Natural killer cell (primary cell): ENCODE results near the gene TMEM119. TPM values are rescaled to one million over a fixed set of nuclear protein-coding genes. Genes with fewer than 3 reads are reported as not detected.
A peak's percentile ranks its signal among the peaks of the same experiment; 100 is the strongest.

Experiments used
- ATAC-seq, 3 donors: fragments of 150-1000 bp in 2 of 3; fragments of 200-7000 bp in 1 of 3; cut with Tn5 transposase; 1 replicate in 1 of 3; 2 replicates in 2 of 3; pipeline ENCODE4 v1.10.0; 2021; ENCODE audit warnings: mild to moderate bottlenecking in 2 of 3, moderate library complexity in 2 of 3
- DNase-seq, 2 donors: peaks; one replicate each; pipeline versions ENCODE4 v3.0.0 to v3.0.0-alpha.2; 2013 to 2021; ENCODE audit warnings: mixed read lengths in 1 of 2
- H3K27ac ChIP-seq: one replicate; pipeline ENCODE4 v1.5.1; 2013; ENCODE audit warnings: mild to moderate bottlenecking, low read length
- H3K27me3 ChIP-seq: one replicate; pipeline ENCODE4 v1.6.1; 2013; ENCODE audit warnings: low read length; ENCODE audit not compliant: control insufficient read depth, insufficient read depth
- H3K36me3 ChIP-seq: one replicate; pipeline ENCODE4 v1.6.1; 2013; ENCODE audit warnings: low read length; ENCODE audit not compliant: control insufficient read depth, insufficient read depth
- H3K4me1 ChIP-seq: one replicate; pipeline ENCODE4 v1.6.1; 2013; ENCODE audit warnings: low read length; ENCODE audit not compliant: control insufficient read depth, insufficient read depth
- H3K4me3 ChIP-seq: one replicate; pipeline ENCODE4 v1.5.1; 2013; ENCODE audit warnings: low read length
- H3K9me3 ChIP-seq: one replicate; pipeline ENCODE4 v1.6.1; 2013; ENCODE audit warnings: low read length; ENCODE audit not compliant: control insufficient read depth, insufficient read depth
- H3K27ac Mint-ChIP-seq, 2 donors: one replicate each; pipeline ENCODE4 v1.8.0; 2022; ENCODE audit warnings: mild to moderate bottlenecking in 2 of 2, mixed read lengths in 2 of 2, moderate library complexity in 1 of 2
- H3K27me3 Mint-ChIP-seq, 2 donors: one replicate each; pipeline ENCODE4 v1.8.0; 2022; ENCODE audit warnings: low read depth in 2 of 2, mixed read lengths in 2 of 2
- H3K36me3 Mint-ChIP-seq: one replicate; pipeline ENCODE4 v1.8.0; 2022; ENCODE audit warnings: mixed read lengths
- H3K4me1 Mint-ChIP-seq, 2 donors: one replicate each; pipeline ENCODE4 v1.8.0; 2022; ENCODE audit warnings: mixed read lengths in 2 of 2
- H3K4me3 Mint-ChIP-seq: one replicate; pipeline ENCODE4 v1.8.0; 2022; ENCODE audit warnings: mild to moderate bottlenecking, moderate library complexity, mixed read lengths
- H3K9me3 Mint-ChIP-seq, 2 donors: one replicate each; pipeline ENCODE4 v1.8.0; 2022; ENCODE audit warnings: mixed read lengths in 2 of 2
- CTCF ChIP-seq: fragments of 200-600 bp; IDR thresholded peaks from one replicate; pipeline ENCODE4 v1.8.0; 2022; ENCODE audit warnings: antibody characterized with exemption
- WGBS: methylation state at CpG from one replicate; pipeline ENCODE4 v1.1.7; 2013; ENCODE audit warnings: missing lambda C conversion rate; ENCODE audit not compliant: insufficient coverage; 5-methylcytosine and 5-hydroxymethylcytosine counted together
- intact Hi-C: fragments of 100-400 bp; cut with micrococcal nuclease; formaldehyde crosslinking; loops from one replicate; pipeline ENCODE4 v1.14.2; 2022
- total RNA-seq, 4 donors: library from RNA; stranded (reverse); fragments of 120-200 nt in 1 of 4; gene quantifications; one replicate each; pipeline versions ENCODE4 v1.2.3 to v1.2.4, GENCODE V29; 2013 to 2022

TMEM119 gene
- total RNA-seq, 3 donors from 2014 or later (not counting 1 experiment from before 2014, with no cell fraction given) = 0.70 to 3.4 (median 0.71) TPM

GRCh38 chr12:108627134-108627920 lies 29.4 kb upstream of the TMEM119 start:
- peak overlapping the region; percentile 77 for H3K4me3 Mint-ChIP-seq
- Histone ChIP-seq H3K9me3 (no peaks in the 10 kb centered on the region), H3K27ac (peak overlapping the region; percentile 98), H3K27me3 (no peaks in the 10 kb centered on the region), H3K4me1 (peaks cover 93% of the 10 kb centered on the region), H3K36me3 (peaks cover 44% of the 10 kb centered on the region), H3K4me3 (no peak overlapping the region)
- 73% methylated on average over 7 of the region's 8 CpGs for WGBS
- H3K27ac Mint-ChIP-seq = peak overlapping the region; percentile 92 to 100
- TF ChIP-seq CTCF = no peak
- peaks cover 18% of the 10 kb centered on the region for H3K36me3 Mint-ChIP-seq
- H3K4me1 Mint-ChIP-seq = peaks cover 66 to 76% of the 10 kb centered on the region in 2 donors
- DNase-seq = no peak
- no peaks in the 10 kb centered on the region for H3K27me3 Mint-ChIP-seq
- no peak for ATAC-seq
- intact Hi-C loops = no loop called here
- no peaks in the 10 kb centered on the region for H3K9me3 Mint-ChIP-seq

- no peak for DNase-seq
- WGBS = 95% methylated on average over 3 of the region's 3 CpGs
- no peak for TF ChIP-seq CTCF
- H3K27me3 ChIP-seq = no peaks in the 10 kb centered on the region
- H3K9me3 ChIP-seq = no peaks in the 10 kb centered on the region
- no peak overlapping the region for H3K4me3 ChIP-seq
- H3K9me3 Mint-ChIP-seq = no peaks in the 10 kb centered on the region
- H3K27me3 Mint-ChIP-seq = no peaks in the 10 kb centered on the region
- H3K4me3 Mint-ChIP-seq = peak overlapping the region; percentile 17
- intact Hi-C loops = no loop called here
- ATAC-seq = no peak
- peak overlapping the region; percentile 3 for H3K27ac ChIP-seq
- peaks cover 61 to 72% of the 10 kb centered on the region in 2 donors for H3K4me1 Mint-ChIP-seq
- H3K36me3 Mint-ChIP-seq = peaks cover 11% of the 10 kb centered on the region
- peak overlapping the region; percentile 92 to 100 for H3K27ac Mint-ChIP-seq
- H3K4me1 ChIP-seq = peaks cover 85% of the 10 kb centered on the region
- peaks cover 60% of the 10 kb centered on the region for H3K36me3 ChIP-seq
Observed at GRCh38 chr12:108625228-108625627, 27.3 kb upstream of the TMEM119 start.

DNA sequence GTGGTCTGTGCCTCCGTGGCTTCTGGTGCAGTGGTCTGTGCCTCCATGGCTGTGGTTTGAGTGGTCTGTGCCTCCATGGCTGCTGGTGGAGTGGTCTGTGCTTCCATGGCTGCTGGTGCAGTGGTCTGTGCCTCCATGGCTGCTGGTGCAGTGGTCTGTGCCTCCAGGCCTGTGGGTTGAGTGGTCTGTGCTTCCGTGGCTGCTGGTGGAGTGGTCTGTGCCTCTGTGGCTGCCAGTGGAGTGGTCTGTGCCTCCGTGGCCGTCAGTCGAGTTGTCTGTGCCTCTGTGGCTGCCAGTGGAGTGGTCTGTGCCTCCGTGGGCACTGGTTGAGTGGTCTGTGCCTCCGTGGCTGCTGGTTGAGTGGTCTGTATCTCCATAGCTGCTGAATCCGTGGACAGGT lies 25.7 kb upstream of the TMEM119 start:
- no peak overlapping the region for H3K4me3 Mint-ChIP-seq
- Histone ChIP-seq H3K36me3 (peaks cover 64% of the 10 kb centered on the region), H3K27ac (peak overlapping the region; percentile 75), H3K27me3 (no peaks in the 10 kb centered on the region), H3K4me1 (peaks cover 77% of the 10 kb centered on the region), H3K4me3 (no peak overlapping the region), H3K9me3 (no peaks in the 10 kb centered on the region)
- intact Hi-C loops = no loop called here
- H3K9me3 Mint-ChIP-seq = no peaks in the 10 kb centered on the region
- ATAC-seq (no peak), DNase-seq (no peak)
- no peaks in the 10 kb centered on the region for H3K27me3 Mint-ChIP-seq
- H3K4me1 Mint-ChIP-seq = peaks cover 65 to 74% of the 10 kb centered on the region in 2 donors
- H3K36me3 Mint-ChIP-seq = peaks cover 11% of the 10 kb centered on the region
- peak overlapping the region; percentile 92 to 100 for H3K27ac Mint-ChIP-seq
- WGBS = 88% methylated on average over 8 of the region's 8 CpGs
- no peak for TF ChIP-seq CTCF
